ENCODE results near the gene BAG2. TPM values are rescaled to one million over a fixed set of nuclear protein-coding genes. Genes with fewer than 3 reads are reported as not detected.

BAG2 gene
- polyA plus RNA-seq, 4 donors: 5.3 to 9.5 (median 7.7) TPM

DNA sequence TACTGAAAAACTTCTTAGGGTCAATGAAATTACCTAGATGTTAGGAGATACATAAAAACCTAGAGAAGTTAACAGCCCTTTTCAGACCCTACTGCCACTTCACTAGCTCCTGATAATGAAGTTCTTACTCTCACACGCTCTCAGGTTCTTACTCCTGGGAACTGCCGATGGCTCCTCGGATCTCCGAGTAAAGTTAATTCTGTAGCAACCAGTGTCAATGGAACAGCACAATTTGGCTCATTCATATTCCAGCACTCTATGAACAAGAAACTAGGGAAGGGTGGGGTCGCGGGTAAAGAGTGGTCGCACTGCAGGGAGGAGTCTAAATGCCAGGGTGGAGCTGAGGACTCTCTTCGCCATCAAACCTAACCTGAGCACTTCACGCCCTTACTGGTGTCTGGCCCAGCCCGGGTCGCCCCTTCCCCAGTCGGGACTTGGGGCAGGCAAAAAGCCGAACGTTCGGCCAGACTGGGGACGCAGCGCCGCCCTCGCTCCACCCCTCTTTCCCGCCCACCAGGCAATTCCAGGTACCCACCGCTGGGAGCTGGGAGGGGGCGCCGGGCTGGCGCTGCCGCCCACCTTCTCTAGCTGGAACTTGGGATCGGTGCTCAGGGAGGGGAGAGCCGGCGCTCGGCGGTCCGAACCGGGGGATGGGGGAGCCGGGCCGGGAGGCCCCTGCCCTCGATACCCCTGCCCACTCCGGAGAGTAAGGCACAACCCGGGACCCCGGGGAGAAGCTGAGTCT is 49.2 kb downstream of the BAG2 start:
- peak; percentile 43 to 55 (median 52) for DNase-seq (ENCODE audit: low read depth in 4 of 4, low spot score in 3 of 4)

DNA sequence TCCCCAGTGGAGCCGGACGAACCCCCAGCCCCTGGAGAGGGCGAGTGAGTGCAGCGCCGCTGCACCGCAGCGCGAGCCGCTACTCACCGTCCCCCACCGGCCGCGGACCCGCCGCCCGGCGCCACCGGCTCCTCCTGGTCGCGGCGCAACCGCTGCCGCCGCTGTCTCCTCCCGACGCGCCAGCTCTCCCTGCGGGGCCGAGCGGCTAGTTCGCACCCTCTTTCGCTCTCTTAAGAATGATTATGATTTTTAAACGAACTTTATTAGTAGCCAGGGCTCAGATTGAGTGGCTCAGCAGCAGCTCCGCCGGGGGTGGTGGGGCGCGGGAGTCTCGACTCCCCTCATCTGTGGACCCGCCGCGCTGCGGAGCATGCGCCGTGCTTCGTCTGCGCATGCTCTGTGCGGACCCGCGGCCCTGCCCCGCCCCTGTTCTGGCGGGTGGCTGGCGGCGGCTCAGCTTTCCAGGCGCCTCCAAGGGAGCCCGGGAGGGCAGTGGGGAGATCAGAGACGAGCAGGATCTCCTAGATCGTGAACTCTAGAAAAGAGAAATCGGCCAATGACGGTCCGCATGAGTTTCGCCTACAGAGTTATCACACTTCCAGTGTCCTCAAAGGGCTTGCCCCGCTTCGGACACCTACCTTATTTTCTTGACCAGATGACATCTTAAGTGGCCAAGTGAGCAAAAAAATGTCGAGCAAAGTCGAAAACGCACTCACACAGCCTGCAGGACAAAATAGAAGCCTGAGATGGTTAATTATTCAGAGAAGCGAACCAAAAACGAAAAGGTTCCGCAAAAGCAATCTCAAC is 50.0 kb downstream of the BAG2 start, which contains the start of gene RAB23:
Gene RAB23 (minus strand): TSS at position 372 of the 807 bp plus-strand sequence. CDS start 11,927 bp downstream, outside the sequence.
- peak; percentile 77 to 82 (median 80) for DNase-seq (ENCODE audit: low read depth in 4 of 4, low spot score in 3 of 4)

DNA sequence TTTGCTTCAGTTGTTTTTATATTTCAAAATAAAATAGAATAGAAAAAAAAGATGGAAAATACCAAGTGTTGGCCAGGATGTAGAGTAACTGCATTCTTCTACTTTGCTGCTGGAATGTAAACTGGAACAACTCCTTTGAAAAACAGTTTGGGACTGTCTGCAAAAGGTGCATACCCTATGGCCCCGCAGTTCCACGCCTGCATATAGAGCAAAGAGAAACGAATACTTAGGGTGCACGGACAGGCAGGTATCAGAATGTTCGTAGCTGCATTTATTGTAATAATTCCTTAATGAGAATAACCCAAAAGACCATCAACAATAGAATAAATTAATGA is 50.6 kb downstream of the BAG2 start:
- no peak for DNase-seq (ENCODE audit: low read depth in 4 of 4, low spot score in 3 of 4)

DNA sequence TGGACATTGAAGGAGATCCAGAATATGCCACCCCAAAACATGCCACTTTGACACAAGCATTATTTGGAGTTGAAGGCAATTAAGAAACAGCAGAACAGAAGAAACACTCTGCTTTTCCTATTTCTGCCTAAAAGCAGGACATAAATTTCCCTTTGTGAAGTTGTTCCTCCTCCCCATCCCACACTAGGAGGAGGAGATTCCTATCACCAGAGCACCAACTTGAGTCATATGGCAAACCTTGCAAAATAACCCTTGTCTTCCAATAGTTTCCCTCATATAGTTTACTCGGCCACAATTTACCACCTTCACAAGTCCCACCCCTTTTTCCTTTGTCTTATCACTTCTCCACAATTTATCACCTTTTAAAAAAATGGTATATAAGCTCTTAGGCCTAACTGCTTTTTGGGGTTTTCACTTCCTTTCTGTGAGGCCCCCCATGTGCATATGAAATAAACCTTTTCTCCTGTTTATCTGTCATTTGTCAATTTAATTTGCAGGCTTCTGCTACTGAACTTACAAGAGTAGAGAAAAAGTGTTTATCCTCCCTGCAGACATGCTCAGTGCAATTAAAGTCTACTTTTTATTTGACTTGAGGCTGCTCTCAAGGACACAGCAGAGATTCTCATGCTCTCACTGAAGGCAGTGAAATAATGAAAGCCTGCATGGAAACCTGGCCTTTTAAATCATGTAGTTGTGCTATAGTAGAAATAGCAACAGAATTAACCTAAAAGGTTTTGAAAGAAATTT is 52.8 kb downstream of the BAG2 start:
- no peak for DNase-seq (ENCODE audit: low read depth in 4 of 4, low spot score in 3 of 4)

DNA sequence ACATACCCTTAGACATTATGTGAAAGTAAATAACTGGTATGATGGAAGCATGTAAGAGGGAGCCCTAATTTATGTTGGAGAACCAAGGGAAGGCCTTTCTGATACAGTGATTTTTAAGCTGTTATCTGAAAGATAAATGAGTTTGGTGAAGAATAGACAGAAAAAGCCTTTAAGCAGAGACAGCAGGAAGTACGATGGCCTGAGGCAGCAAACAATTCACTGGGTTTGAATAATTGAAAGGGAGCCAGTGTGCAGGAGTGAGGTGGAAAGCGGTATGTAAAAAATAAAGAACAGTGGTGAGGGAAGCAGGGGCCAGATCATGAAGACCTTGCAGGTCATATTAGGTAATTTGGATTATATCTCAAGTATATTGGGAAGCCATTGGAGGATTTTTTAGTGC is 54.1 kb downstream of the BAG2 start:
- no peak for DNase-seq (ENCODE audit: low read depth in 4 of 4, low spot score in 3 of 4)

Other genes starting within 250 kb of the BAG2 start
- 1 to 10 TPM; 5.0 to 7.8 (median 5.2) TPM for gene BEND6, start 217.2 kb upstream of the BAG2 start, polyA plus RNA-seq (ENCODE audit: insufficient read length in 4 of 4)
- 10 to 100 TPM; 21.2 to 34.5 (median 23.5) TPM for gene KIAA1586, start 125.6 kb upstream of the BAG2 start, polyA plus RNA-seq (ENCODE audit: insufficient read length in 4 of 4)
- 10 to 100 TPM; 31.4 to 41.8 (median 36.9) TPM for gene ZNF451, start 82.1 kb upstream of the BAG2 start, polyA plus RNA-seq (ENCODE audit: insufficient read length in 4 of 4)
- gene RAB23, start 50.0 kb downstream of the BAG2 start, polyA plus RNA-seq (ENCODE audit: insufficient read length in 4 of 4): 10 to 100 TPM; 34.3 to 63.4 (median 48.4) TPM
- 10 to 100 TPM; 16.1 to 22.3 (median 18.2) TPM for gene PRIM2, start 145.3 kb downstream of the BAG2 start, polyA plus RNA-seq (ENCODE audit: insufficient read length in 4 of 4)